IMR-90 (cell line): ENCODE measurements around the gene SH2D6. TPM values are rescaled to one million over a fixed set of nuclear protein-coding genes. Genes with fewer than 3 reads are reported as not detected.

Experiments used
- ATAC-seq: fragments of 200-7000 bp; cut with Tn5 transposase; 2 replicates; pipeline ENCODE4 v1.9.1; 2020; ENCODE audit warnings: low read depth, mild to moderate bottlenecking, moderate library complexity
- BruUV-seq: library from RNA; stranded (reverse); fragments of 400-500 nt; replicated peaks from 2 replicates; lab custom pipeline; 2021; lab: Mats Ljungman, UMichigan
- CTCF ChIA-PET: fragments of 300-600 bp; formaldehyde crosslinking; extraction: SDS; loops from one replicate; lab custom pipeline; 2021; ENCODE audit warnings: antibody characterized with exemption; lab: Yijun Ruan, JAX
- POLR2A ChIA-PET: fragments of 300-600 bp; sonication (Branson Sonifier 250); formaldehyde crosslinking; loops from one replicate; lab custom pipeline; 2022; ENCODE audit warnings: antibody characterized with exemption; ENCODE audit not compliant: unreplicated experiment; lab: Charles Lee
- DNase-seq: peaks from one replicate; pipeline ENCODE4 v3.0.0; 2013
- H2AFZ ChIP-seq: replicated peaks from 2 replicates; pipeline ENCODE3; 2013; ENCODE audit warnings: low read length, mild to moderate bottlenecking; ENCODE audit not compliant: poor library complexity
- H2AK5ac ChIP-seq: 2 replicates; pipeline ENCODE4 v1.6.1; 2013; ENCODE audit warnings: low read depth, low read length, inconsistent platforms
- H2AK9ac ChIP-seq: replicated peaks from 2 replicates; pipeline ENCODE3; 2013; ENCODE audit warnings: mild to moderate bottlenecking, low read depth, low read length, moderate library complexity; ENCODE audit not compliant: poor library complexity
- H2BK120ac ChIP-seq: 2 replicates; pipeline ENCODE4 v1.6.1; 2013; ENCODE audit warnings: low read depth, low read length, inconsistent platforms
- H2BK15ac ChIP-seq: 3 replicates; pipeline ENCODE4 v1.6.1; 2013; ENCODE audit warnings: low read depth, low read length, inconsistent platforms
- H2BK20ac ChIP-seq: 2 replicates; pipeline ENCODE4 v1.6.1; 2013; ENCODE audit warnings: low read depth, mild to moderate bottlenecking, inconsistent platforms, low read length, moderate library complexity
- H2BK5ac ChIP-seq: 2 replicates; pipeline ENCODE4 v1.6.1; 2013; ENCODE audit warnings: mild to moderate bottlenecking, low read depth, low read length, inconsistent platforms; ENCODE audit not compliant: poor library complexity, severe bottlenecking
- H3K14ac ChIP-seq: replicated peaks from 2 replicates; pipeline ENCODE4 v1.6.1; 2013; ENCODE audit warnings: low read depth, low read length, inconsistent platforms
- H3K18ac ChIP-seq: 2 replicates; pipeline ENCODE4 v1.6.1; 2013; ENCODE audit warnings: low read depth, low read length, control low read depth
- H3K23ac ChIP-seq: 2 replicates; pipeline ENCODE4 v1.6.1; 2013; ENCODE audit warnings: low read depth, low read length, inconsistent platforms
- H3K27ac ChIP-seq: 2 replicates; pipeline ENCODE4 v1.5.1; 2013; ENCODE audit warnings: mild to moderate bottlenecking, control low read depth, low read length; ENCODE audit not compliant: insufficient read depth
- H3K27me3 ChIP-seq: 2 replicates; pipeline ENCODE4 v1.6.1; 2013; ENCODE audit warnings: low read length; ENCODE audit not compliant: control insufficient read depth, insufficient read depth
- H3K36me3 ChIP-seq: 2 replicates; pipeline ENCODE4 v1.6.1; 2013; ENCODE audit warnings: low read length, mixed read lengths; ENCODE audit not compliant: control insufficient read depth, insufficient read depth
- H3K4ac ChIP-seq: 2 replicates; pipeline ENCODE4 v1.6.1; 2013; ENCODE audit warnings: low read depth, low read length, inconsistent platforms
- H3K4me1 ChIP-seq: 2 replicates; pipeline ENCODE4 v1.6.1; 2013; ENCODE audit warnings: low read length, mixed read lengths; ENCODE audit not compliant: control insufficient read depth, insufficient read depth
- H3K4me2 ChIP-seq: 2 replicates; pipeline ENCODE4 v1.6.1; 2013; ENCODE audit warnings: low read depth, mild to moderate bottlenecking, control low read depth, low read length, moderate library complexity
- H3K4me3 ChIP-seq: 2 replicates; pipeline ENCODE4 v1.5.1; 2013; ENCODE audit warnings: low read depth, mild to moderate bottlenecking, control low read depth, low read length, moderate library complexity; ENCODE audit not compliant: insufficient read depth
- H3K56ac ChIP-seq: 2 replicates; pipeline ENCODE4 v1.6.1; 2013; ENCODE audit warnings: low read length, inconsistent platforms; ENCODE audit not compliant: insufficient read depth; ENCODE audit errors: extremely low read depth
- H3K79me1 ChIP-seq, 2 experiments: 2 replicates each; pipeline ENCODE4 v1.6.1; 2013; ENCODE audit warnings: low read length in 2 of 2, inconsistent platforms in 1 of 2, low read depth in 1 of 2
- H3K9ac ChIP-seq: 2 replicates; pipeline ENCODE4 v1.6.1; 2013; ENCODE audit warnings: low read depth, low read length, control low read depth
- H3K9me1 ChIP-seq: 2 replicates; pipeline ENCODE4 v1.6.1; 2013; ENCODE audit warnings: low read length, inconsistent platforms; ENCODE audit not compliant: insufficient read depth
- H3K9me3 ChIP-seq: 2 replicates; pipeline ENCODE4 v1.6.1; 2013; ENCODE audit warnings: low read length; ENCODE audit not compliant: control insufficient read depth, insufficient read depth
- H4K20me1 ChIP-seq: 2 replicates; pipeline ENCODE4 v1.6.1; 2013; ENCODE audit warnings: low read length, inconsistent platforms; ENCODE audit not compliant: insufficient read depth
- H4K5ac ChIP-seq: 2 replicates; pipeline ENCODE4 v1.6.1; 2013; ENCODE audit warnings: mild to moderate bottlenecking, low read depth, low read length, control low read depth
- H4K8ac ChIP-seq, 2 experiments: 2 replicates each; pipeline ENCODE4 v1.6.1; 2013; ENCODE audit warnings: low read depth in 2 of 2, low read length in 2 of 2, control low read depth in 1 of 2, inconsistent platforms in 1 of 2
- H4K91ac ChIP-seq: 2 replicates; pipeline ENCODE4 v1.6.1; 2013; ENCODE audit warnings: low read depth, low read length, inconsistent platforms; ENCODE audit not compliant: insufficient read depth
- BHLHE40 ChIP-seq: fragments of 150-350 bp; IDR thresholded peaks from 2 replicates; pipeline ENCODE4 v1.6.1; 2016; ENCODE audit warnings: mild to moderate bottlenecking, low read depth, low read length
- CEBPB ChIP-seq: IDR thresholded peaks from 2 replicates; pipeline ENCODE4 v1.6.1; 2012; ENCODE audit warnings: low read depth, low read length, improper control_type of control experiment
- CTCF ChIP-seq: conservative IDR thresholded peaks from 2 replicates; pipeline ENCODE4 v1.5.1; 2012; ENCODE audit warnings: mild to moderate bottlenecking, low read depth, low read length, improper control_type of control experiment
- ELK1 ChIP-seq: fragments of 150-350 bp; IDR thresholded peaks from 2 replicates; pipeline ENCODE4 v1.6.1; 2016; ENCODE audit warnings: low read depth, mild to moderate bottlenecking, low read length, moderate library complexity, borderline replicate concordance
- MAFK ChIP-seq: IDR thresholded peaks from 2 replicates; pipeline ENCODE4 v1.6.1; 2012; ENCODE audit warnings: low read depth, low read length, improper control_type of control experiment
- MAZ ChIP-seq: IDR thresholded peaks from 2 replicates; pipeline ENCODE4 v1.6.1; 2012; ENCODE audit warnings: low read depth, mild to moderate bottlenecking, low read length, improper control_type of control experiment, moderate library complexity, borderline replicate concordance
- MXI1 ChIP-seq: IDR thresholded peaks from 2 replicates; pipeline ENCODE4 v1.6.1; 2012; ENCODE audit warnings: low read depth, mild to moderate bottlenecking, low read length, moderate library complexity, borderline replicate concordance
- POLR2A ChIP-seq: IDR thresholded peaks from 2 replicates; pipeline ENCODE4 v1.6.1; 2012; ENCODE audit warnings: mild to moderate bottlenecking, low read depth, low read length
- RAD21 ChIP-seq: IDR thresholded peaks from 2 replicates; pipeline ENCODE4 v1.6.1; 2012; ENCODE audit warnings: low read length, improper control_type of control experiment
- RCOR1 ChIP-seq: IDR thresholded peaks from 2 replicates; pipeline ENCODE4 v1.6.1; 2012; ENCODE audit warnings: mild to moderate bottlenecking, low read length, improper control_type of control experiment; ENCODE audit not compliant: insufficient replicate concordance
- RFX5 ChIP-seq: IDR thresholded peaks from 2 replicates; pipeline ENCODE4 v1.8.0; 2012; ENCODE audit warnings: low read depth, mild to moderate bottlenecking, low read length, moderate library complexity
- SMC3 ChIP-seq: fragments of 150-350 bp; IDR thresholded peaks from 2 replicates; pipeline ENCODE4 v1.6.1; 2016; ENCODE audit warnings: low read depth, mild to moderate bottlenecking, antibody characterized with exemption, low read length, moderate library complexity
- WGBS, 2 experiments: methylation state at CpG; one replicate each; pipeline versions ENCODE4 v1.1.5 to v1.1.7; 2013; ENCODE audit warnings: missing lambda C conversion rate in 2 of 2; ENCODE audit not compliant: insufficient read length in 1 of 2; ENCODE audit errors: extremely low coverage in 2 of 2; 5-methylcytosine and 5-hydroxymethylcytosine counted together
- dilution Hi-C: fragments of 300-500 bp; cut with HindIII; formaldehyde crosslinking; loops from one replicate; pipeline ENCODE4 v1.14.3; 2018; ENCODE audit warnings: low sequenced_read_pairs; ENCODE audit not compliant: unreplicated experiment
- in situ Hi-C: fragments of 300-500 bp; cut with MboI; formaldehyde crosslinking; loops from 3 replicates; pipeline ENCODE4 v1.14.3; 2019; ENCODE audit warnings: low sequenced_read_pairs, inconsistent platforms, mixed read lengths
- intact Hi-C: fragments of 100-400 bp; cut with micrococcal nuclease; formaldehyde crosslinking; loops from 2 replicates; pipeline ENCODE4 v1.10.0; 2022
- polyA plus RNA-seq, 3 experiments: library from polyadenylated mRNA; depleted of rRNA; stranded (reverse); fragments of >200 nt; gene quantifications; 2 replicates each; pipeline ENCODE4 v1.2.3, GENCODE V29; 2012; ENCODE audit warnings: low replicate concordance in 1 of 3
- total RNA-seq: library from RNA; depleted of rRNA; stranded (reverse); fragments of >200 nt; gene quantifications from 2 replicates; pipeline ENCODE4 v1.2.3, GENCODE V29; 2012

The SH2D6 gene
- total and polyA plus RNA-seq, 2 of the 4 experiments (the other 2 are of a cell fraction) = 0.32 to 0.36 TPM

- intact Hi-C loops = no loop called here
- H2BK20ac ChIP-seq = no peak overlapping the region
- 85% methylated on average over 5 of the region's 7 CpGs; no CpG with 5 or more reads in 1 of the 2 experiments for WGBS, 2 experiments
- no peak overlapping the region for H2AFZ ChIP-seq
- no peaks in the 10 kb centered on the region for H3K27me3 ChIP-seq
- H3K18ac ChIP-seq = no peak overlapping the region
- H3K4ac ChIP-seq = no peak overlapping the region
- dilution Hi-C loops = no loop called here
- no peak overlapping the region for H3K27ac ChIP-seq
- no peak overlapping the region for H3K23ac ChIP-seq
- peaks cover 11% of the 10 kb centered on the region for H3K4me1 ChIP-seq
- peaks cover 3% of the 10 kb centered on the region; the same call in 1 of the 2 replicates for H3K9me1 ChIP-seq
- no TSS peak for BruUV-seq
- H3K9ac ChIP-seq = no peak overlapping the region
- H2AK9ac ChIP-seq = no peak overlapping the region
- no peak overlapping the region for H3K14ac ChIP-seq
- ChIA-PET CTCF (interaction anchor here (2.5 kb wide), 1 partner anchor 111 kb away, joined by 7 read pairs; the partner anchor contains the start of gene MAT2A), POLR2A (interaction anchor here (1.1 to 2.7 kb wide), 2 partner anchors 10 to 111 kb away, joined by 7 to 17 read pairs; partner anchors contain the start of gene MAT2A)
- H3K4me2 ChIP-seq = no peak overlapping the region
- no peak overlapping the region for H2BK120ac ChIP-seq
- ATAC-seq = no peak
- no peak for TF ChIP-seq CEBPB
- TF ChIP-seq MAFK = no peak
- TF ChIP-seq SMC3 = no peak
- TF ChIP-seq ELK1 = no peak
- no peak for TF ChIP-seq BHLHE40
- no peak for TF ChIP-seq RAD21
- no peak for TF ChIP-seq CTCF
- no peak for TF ChIP-seq POLR2A
- TF ChIP-seq MAZ = no peak
- TF ChIP-seq RCOR1 = no peak
- TF ChIP-seq RFX5 = no peak
- TF ChIP-seq MXI1 = no peak
- no peak overlapping the region for H2BK5ac ChIP-seq
- H4K5ac ChIP-seq = no peak overlapping the region
- in situ Hi-C loops = no loop called here
- H3K56ac ChIP-seq = no peak overlapping the region
- DNase-seq = no peak
- H4K8ac ChIP-seq = no peak overlapping the region
- H3K36me3 ChIP-seq = no peaks in the 10 kb centered on the region
- H3K9me3 ChIP-seq = no peaks in the 10 kb centered on the region
- H4K91ac ChIP-seq = no peak overlapping the region
- H3K4me3 ChIP-seq = no peak overlapping the region
- no peak overlapping the region for H2AK5ac ChIP-seq
- H3K79me1 ChIP-seq = no peaks in the 10 kb centered on the region
- H2BK15ac ChIP-seq = no peak overlapping the region
- H4K20me1 ChIP-seq = no peaks in the 10 kb centered on the region
Observed at GRCh38 chr2:85428343-85428881, 9.9 kb downstream of the SH2D6 start.
